Activated T-cell treated with anti-CD3 and anti-CD28 coated beads, Interleukin-2, amount 50 U/mL, for 48 hours (primary cell): ENCODE measurements around the gene CFAP97.
"Not testable (repeated sequence)": the region's sequence is repeated elsewhere in the genome, so short reads cannot be mapped to it uniquely, and the experiment has no call there.

Experiments
- DNase-seq, 2 experiments: peaks; one replicate each; pipeline ENCODE4 v3.0.0-alpha.2; 2020

The CFAP97 gene

GRCh38 chr4:185138161-185138560 lies 65.6 kb downstream of the CFAP97 start:
- no peak for DNase-seq

- DNase-seq = no peak
Observed at GRCh38 chr4:185137233-185137925, 66.4 kb downstream of the CFAP97 start.

GRCh38 chr4:185134307-185134869 lies 69.4 kb downstream of the CFAP97 start:
- no peak for DNase-seq

GRCh38 chr4:185128272-185129119 lies 75.3 kb downstream of the CFAP97 start:
- peak; percentile 44 to 51 for DNase-seq

GRCh38 chr4:185127021-185127925 lies 76.5 kb downstream of the CFAP97 start:
- peak in 1 of 2 experiments; percentile 34 for DNase-seq

- DNase-seq = no peak
Observed at GRCh38 chr4:185124006-185124405, 79.8 kb downstream of the CFAP97 start.

- no peak for DNase-seq
Observed at GRCh38 chr4:185122681-185123345, 81.0 kb downstream of the CFAP97 start.

- DNase-seq = no peak
Observed at GRCh38 chr4:185120631-185120946, 83.2 kb downstream of the CFAP97 start.

GRCh38 chr4:185119927-185120630 lies 83.7 kb downstream of the CFAP97 start:
- no peak for DNase-seq

- DNase-seq = not testable (repeated sequence)
Observed at GRCh38 chr4:185119467-185119866, 84.3 kb downstream of the CFAP97 start.

GRCh38 chr4:185118876-185119275 lies 84.9 kb downstream of the CFAP97 start:
- DNase-seq = no peak

GRCh38 chr4:185117300-185117934 lies 86.4 kb downstream of the CFAP97 start:
- DNase-seq = no peak

GRCh38 chr4:185115827-185116232 lies 88.0 kb downstream of the CFAP97 start:
- no peak for DNase-seq

GRCh38 chr4:185113340-185113739 lies 90.5 kb downstream of the CFAP97 start:
- no peak for DNase-seq

- DNase-seq = no peak
Observed at GRCh38 chr4:185112104-185112503, 91.7 kb downstream of the CFAP97 start.

- no peak for DNase-seq
Observed at GRCh38 chr4:185110375-185110823, 93.4 kb downstream of the CFAP97 start.

GRCh38 chr4:185109736-185110135 lies 94.1 kb downstream of the CFAP97 start:
- DNase-seq = no peak
